HG02970 (cell line): ENCODE data around the gene IGFBP6.

Experiments used
- ATAC-seq: cut with Tn5 transposase; IDR thresholded peaks from one replicate; pipeline ENCODE4 v1.9.1; 2021; ENCODE audit warnings: mild to moderate bottlenecking, moderate library complexity, moderate number of reproducible peaks; ENCODE audit not compliant: unreplicated experiment, low FRiP score

The IGFBP6 gene

DNA sequence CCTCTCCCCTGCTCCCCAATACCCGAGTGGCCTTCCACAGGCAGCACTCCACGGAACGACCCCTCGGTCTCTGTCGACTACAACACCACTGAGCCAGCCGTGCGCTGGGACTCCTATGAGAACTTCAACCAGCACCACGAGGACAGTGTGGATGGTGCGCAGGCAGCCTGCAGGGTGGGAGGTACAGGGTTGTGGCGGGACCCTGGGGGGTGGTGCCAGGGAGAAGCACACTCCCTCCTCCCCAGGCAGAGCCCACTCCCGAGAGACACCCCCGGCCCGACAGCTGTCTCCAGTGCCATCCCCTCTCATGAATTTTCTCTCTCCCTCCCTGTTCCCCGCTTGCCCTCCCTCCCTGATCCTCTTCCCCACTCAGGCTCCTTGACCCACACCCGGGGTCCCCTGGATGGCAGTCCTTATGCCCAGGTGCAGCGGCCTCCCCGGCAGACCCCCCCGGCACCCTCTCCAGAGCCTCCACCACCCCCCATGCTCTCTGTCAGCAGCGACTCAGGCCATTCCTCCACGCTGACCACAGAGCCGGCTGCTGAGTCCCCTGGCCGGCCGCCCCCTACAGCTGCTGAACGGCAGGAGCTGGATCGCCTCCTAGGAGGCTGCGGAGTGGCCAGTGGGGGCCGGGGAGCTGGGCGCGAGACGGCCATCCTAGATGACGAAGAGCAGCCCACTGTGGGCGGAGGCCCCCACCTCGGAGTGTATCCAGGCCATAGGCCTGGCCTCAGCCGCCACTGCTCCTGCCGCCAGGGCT, 38.6 kb upstream of the IGFBP6 start:
- ATAC-seq, result no peak

DNA sequence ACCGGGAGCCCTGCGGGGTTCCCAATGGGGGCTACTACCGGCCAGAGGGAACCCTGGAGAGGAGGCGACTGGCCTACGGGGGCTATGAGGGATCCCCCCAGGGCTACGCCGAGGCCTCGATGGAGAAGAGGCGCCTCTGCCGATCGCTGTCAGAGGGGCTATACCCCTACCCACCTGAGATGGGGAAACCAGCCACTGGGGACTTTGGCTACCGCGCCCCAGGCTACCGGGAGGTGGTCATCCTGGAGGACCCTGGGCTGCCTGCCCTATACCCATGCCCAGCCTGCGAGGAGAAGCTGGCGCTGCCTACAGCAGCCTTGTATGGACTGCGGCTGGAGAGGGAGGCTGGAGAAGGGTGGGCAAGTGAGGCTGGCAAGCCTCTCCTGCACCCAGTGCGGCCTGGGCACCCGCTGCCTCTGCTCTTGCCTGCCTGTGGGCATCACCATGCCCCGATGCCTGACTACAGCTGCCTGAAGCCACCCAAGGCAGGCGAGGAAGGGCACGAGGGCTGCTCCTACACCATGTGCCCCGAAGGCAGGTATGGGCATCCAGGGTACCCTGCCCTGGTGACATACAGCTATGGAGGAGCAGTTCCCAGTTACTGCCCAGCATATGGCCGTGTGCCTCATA, 37.9 kb upstream of the IGFBP6 start:
- no peak for ATAC-seq

DNA sequence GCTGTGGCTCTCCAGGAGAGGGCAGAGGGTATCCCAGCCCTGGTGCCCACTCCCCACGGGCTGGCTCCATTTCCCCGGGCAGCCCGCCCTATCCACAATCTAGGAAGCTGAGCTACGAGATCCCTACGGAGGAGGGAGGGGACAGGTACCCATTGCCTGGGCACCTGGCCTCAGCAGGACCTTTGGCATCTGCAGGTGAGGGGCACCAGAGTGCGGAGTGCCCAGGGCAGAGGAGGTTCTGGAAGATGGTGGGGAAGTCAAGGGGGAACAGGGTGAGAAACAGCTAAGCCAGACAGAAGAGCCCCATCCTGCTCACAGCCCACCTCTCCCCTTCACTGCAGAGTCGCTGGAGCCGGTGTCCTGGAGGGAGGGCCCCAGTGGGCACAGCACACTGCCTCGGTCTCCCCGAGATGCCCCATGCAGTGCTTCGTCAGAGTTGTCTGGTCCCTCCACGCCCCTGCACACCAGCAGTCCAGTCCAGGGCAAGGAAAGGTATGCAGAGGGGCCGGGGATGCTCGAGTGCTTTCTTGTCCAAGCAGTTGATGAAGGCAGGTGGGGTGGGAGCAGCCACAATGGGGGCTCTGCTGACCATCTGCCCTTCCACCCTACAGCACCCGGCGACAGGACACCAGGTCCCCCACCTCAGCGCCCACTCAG, 37.3 kb upstream of the IGFBP6 start:
- no peak for ATAC-seq

DNA sequence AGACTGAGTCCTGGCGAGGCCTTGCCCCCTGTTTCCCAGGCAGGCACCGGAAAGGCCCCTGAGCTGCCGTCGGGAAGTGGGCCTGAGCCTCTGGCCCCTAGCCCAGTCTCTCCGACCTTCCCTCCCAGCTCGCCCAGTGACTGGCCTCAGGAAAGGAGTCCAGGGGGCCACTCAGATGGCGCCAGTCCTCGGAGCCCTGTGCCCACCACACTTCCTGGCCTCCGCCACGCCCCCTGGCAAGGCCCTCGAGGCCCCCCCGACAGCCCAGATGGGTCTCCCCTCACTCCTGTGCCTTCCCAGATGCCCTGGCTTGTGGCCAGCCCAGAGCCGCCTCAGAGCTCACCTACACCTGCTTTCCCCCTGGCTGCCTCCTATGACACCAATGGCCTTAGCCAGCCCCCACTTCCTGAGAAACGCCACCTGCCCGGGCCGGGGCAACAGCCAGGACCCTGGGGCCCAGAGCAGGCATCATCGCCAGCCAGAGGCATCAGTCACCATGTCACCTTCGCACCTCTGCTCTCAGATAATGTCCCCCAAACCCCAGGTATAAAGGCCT, 36.7 kb upstream of the IGFBP6 start:
- no peak for ATAC-seq

DNA sequence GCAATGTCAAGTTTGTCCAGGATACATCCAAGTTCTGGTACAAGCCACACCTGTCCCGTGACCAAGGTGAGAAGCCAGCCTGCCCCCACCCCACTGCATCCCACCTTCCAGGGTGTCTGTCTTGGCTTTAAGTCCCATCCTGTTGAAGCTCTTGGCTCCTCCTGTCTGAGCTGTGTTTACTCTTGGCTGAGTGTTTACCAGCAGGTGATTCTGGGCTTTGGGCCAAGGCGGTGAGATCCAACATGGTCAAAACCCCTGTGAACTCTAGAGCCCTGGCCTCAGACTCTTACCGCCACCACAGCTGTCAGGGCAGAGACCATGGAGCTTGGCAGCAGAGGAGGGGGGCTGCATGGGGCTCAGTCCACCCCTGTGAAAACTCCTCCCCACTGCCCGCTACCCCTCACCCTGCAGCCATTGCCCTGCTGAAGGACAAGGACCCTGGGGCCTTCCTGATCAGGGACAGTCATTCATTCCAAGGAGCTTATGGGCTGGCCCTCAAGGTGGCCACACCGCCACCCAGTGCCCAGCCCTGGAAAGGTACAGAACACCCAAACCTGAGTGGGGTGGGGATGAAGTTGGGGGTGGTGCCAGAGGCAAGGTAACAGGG, 36.0 kb upstream of the IGFBP6 start:
- ATAC-seq, result no peak

DNA sequence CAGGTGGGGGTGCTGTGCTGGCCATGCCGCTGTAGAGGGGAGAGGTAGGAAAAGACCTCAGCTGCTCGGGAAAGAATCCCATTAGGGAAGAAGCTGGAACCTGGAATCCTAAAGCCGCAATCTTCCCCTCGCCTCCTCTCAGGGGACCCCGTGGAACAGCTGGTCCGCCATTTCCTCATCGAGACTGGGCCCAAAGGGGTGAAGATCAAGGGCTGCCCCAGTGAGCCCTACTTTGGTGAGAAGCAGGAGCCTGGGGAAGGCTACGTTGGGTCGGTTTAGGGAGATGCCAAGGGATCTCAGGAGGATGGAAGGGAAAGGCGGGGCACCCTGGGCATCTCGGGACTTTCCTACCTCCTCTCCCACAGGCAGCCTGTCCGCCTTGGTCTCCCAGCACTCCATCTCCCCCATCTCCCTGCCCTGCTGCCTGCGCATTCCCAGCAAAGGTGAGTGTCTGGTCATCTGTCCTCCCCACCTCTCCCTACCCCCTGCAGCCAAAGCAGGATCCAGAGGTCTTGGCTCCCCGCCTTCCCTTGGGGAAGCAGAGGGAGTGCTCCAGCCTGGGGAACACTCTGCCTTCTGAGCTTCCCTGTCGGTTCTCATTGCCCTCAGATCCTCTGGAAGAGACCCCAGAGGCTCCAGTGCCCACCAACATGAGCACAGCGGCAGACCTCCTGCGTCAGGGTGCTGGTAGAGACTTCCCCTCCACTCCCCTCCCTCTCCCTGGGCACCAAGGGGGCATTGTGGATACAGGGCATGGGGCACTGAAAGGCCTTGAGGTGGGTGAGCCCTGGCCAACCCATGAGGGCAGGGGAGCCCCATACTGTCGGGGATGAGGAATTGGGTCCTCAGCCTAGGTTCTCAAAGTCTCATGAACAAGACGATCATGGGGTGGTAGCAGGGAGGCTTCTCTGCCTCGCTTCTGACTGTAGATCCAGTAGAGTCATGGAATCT, 35.2 kb upstream of the IGFBP6 start:
- ATAC-seq, result no peak

DNA sequence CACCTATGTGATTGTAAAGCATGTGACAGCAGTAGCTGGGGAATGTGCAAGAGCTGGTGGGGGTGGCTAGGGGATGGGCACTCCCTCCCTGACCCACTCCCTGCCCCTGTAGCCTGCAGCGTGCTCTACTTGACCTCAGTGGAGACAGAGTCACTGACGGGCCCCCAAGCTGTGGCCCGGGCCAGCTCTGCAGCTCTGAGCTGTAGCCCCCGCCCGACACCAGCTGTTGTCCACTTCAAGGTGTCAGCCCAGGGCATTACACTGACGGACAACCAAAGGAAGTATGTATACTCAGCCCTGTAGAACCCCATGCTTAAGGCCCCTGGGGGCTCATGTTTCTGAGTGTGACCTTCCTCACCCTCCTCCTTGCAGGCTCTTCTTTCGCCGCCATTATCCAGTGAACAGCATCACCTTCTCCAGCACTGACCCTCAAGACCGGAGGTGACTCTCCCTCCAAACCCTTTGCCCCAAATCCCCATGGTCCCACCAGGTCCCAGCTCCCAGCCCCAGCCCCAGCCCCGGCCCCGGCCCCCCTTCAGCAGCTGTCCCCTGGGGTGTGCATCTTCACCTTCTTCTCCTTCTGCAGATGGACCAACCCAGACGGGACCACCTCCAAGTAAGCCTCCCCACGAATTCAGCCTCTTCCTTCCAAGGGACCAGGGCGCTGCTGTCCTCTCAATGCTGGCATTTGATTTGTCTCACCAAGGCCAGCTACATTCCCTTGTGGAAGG, 34.3 kb upstream of the IGFBP6 start:
- no peak for ATAC-seq

DNA sequence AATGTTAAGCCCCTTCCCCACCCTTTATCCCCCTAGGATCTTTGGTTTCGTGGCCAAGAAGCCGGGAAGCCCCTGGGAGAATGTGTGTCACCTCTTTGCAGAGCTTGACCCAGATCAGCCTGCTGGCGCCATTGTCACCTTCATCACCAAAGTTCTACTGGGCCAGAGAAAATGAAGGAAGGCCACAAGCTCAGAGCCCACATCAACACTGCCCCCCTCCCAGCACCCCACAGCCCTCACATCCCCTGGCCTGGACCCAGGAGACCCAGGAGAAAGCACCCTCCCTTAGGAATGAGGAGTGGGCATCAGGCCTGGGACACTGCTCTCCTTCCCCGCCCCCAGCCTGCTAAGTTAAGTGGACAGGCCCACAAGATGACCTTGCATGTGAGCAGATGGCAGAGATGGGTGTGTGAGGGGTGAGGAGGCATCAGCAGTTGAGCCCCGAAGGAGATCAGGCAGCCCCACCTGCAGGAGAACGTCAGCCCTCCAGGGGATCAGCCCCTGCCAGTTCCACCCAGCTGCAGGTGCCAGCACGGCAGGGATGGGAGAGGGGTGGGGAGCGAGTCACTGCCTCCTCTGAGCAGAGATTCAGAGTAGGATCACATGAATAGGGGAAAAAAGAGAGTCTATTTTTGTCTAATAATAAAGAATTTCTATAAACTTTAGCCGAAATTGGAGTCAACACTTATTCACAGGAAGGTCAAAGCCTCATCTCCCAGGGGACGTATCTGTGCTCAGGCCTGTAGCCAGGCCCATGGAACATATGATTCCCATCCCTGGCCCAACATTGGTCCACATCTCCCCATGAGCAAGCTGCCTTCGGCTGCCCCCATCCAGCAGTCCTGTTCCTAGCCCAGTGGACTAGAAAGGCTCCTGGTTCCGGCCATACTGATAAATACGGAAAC, 33.5 kb upstream of the IGFBP6 start:
- ATAC-seq, result no peak

DNA sequence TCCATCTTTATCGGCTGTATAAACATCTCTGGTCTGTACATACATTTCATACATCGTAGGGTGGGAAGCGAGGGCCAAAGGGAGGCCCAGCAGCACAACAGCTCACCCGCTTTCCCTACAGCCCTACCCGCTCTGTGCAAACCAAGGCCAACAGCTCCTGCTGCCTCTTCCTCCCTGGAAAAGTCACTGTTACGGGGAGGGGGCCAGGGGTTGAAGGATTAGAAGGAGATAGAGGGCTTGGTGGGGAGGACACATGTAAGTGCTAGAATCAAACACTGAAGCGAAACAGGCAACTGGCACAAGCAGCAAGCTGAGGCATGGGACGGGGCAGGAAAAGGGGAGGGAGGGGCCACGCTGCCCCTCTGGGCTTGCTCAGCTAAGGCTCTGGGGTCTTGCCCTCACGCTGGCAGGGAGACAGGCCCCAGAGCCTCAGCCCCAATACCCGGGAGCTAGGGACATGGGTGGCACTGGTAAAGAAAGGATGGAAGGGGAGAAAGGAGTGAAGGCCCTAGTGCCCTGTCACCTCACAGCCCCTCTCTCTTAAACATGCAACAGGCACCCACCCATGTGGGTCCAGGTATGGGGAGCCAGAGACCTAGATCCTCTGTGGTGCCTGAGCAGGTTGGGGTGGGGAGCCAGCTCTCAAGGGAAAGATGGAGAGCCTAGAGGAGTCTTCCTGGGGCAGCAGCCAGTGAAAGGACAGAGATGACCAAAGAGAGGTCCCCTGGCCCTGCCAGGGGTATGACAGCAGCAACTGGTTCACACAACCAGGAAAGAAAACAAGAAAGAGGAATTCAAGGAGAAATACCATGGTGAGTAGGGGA, 32.6 kb upstream of the IGFBP6 start:
- ATAC-seq, result no peak

DNA sequence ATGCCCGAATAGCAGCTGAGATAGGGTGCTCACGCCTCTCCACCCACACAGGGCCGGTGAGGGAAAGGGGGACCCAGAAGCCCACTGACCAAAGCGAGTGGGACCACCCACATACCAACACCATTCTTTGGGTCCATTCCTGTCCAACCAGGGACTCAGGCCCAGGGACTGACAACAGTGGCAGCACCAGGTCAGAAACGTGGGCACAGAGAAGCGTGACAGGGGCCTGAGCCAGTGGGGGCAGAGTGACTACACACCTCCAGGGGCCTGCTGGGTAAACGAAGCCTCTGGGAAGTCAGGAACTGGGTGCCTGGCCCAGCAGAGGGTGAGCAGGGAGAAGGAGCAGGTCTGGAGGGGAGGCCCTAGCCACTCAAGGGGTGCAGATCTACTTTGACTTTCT, 32.0 kb upstream of the IGFBP6 start:
- no peak for ATAC-seq

DNA sequence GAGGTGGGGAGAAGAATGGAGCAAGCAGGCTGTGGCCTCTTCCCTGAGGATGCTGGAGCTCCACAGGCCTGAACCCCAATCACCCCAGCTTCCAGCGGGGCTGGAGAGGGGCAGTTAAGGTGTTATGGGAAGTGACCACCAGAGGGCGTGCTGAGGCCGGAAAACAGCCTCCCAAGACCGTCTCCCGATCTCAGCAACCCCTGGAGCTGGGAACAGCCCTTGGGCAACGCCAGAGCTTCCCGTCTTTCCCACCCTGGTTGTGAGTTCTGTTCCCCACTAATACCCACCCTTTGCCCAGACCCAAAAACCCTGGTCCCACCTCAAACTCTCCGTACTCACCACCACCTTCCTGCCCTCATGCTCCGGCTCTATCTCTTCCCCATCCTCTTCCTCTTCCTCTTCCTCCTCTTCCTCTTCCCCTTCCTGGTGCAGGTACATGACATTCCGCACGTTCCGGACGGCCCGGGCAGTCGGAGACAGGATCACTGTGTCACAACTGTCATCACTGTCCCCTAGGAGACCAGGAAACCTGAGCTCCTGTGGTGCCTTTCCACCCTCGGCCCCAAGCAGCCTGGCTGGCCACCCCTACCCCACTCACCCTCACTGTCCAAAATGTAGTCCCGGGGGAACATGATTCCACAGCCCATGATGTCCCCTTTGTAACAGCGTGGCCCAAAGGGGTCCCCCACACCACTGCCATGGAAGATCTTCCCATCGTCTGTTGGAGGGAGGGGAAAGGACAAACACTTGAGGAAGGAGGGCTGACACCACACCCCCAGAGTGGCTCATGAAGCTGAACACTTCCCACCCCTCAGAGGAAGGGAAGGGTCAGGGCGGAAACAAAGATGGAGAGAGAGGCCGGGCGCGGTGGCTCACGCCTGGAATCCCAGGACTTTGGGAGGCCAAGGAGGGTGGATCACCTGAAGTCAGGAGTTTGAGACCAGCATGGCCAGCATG, 31.2 kb upstream of the IGFBP6 start:
- no peak for ATAC-seq

DNA sequence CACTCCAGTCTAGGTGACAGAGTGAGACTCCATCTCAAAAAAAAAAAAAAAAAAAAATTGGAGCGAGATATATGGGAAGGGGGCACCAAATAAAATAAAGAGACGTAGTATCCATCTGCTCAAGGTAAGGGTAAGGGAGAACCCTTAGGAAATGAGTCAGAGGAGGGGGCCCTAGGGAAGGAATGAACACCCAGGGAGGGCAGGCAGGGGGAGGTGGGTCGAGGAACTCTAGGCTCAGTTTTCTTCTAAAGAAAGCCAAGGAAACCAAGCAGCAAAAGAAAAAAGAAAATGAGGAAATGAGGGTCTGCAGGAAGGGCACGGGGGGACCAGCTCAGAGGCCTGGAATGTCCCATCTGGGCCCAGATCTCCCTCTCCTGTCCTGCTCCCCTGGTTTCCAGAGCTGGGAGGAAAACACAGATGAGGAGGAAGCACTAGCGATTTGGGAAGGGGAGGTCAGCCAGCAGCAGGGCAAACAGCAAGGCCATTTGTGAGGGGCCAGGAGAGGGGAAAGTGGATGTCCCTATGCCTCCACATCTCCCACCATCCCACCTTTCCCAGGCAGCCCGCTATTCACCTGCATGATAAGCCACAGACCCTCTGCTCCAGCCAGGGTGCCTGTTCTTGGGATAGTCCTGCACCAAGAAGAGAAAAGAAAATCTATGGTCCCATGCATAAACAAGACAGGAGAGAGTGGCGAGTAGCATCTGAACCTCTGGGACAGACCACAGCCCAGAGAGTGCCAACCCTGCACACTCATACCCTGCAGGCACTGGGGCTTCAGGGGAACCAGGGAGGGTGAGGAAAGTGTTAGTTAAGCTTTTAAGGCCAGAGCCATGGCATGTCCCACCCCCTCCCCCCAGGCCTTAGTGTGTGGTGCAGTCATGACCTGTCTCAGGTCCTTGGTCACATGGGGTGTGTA, 30.1 kb upstream of the IGFBP6 start:
- no peak for ATAC-seq

DNA sequence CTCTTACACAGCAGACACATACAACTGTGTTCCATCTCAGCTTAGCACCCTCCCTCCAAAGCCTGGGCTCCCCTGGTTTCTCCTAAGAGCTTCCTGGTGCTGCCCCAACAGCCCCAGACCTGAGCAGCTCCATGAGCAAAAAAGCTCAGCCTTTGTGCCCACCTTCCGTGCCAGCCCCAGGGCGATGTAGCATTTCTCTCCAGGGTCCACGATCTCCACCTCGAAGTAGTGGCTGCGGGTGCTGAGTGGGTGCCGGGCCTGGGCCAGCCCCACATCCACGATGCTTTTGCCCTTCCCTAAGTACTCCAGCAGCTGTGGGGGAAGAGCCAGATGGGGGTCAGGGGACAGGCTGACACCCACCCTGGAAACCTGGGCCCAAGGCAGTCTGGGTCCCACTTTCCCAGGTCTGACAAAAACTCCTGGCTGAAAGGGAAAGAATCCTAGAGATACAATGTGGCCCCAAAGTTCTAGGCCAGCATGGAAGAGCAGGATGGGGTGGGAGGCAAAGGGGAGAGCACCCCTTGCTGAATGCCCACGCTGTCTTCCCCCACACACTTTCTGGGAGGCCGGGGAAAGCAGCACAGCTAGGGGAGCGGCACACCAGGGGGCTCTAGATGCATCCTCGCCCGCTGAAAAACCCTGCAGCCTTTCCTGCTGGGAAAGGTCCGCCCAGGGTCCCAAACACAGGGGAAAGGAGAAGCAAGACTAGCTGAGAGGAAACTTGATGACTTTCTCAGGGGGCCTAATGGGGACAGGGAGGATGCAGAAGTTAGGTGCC, 29.3 kb upstream of the IGFBP6 start:
- ATAC-seq, result no peak

DNA sequence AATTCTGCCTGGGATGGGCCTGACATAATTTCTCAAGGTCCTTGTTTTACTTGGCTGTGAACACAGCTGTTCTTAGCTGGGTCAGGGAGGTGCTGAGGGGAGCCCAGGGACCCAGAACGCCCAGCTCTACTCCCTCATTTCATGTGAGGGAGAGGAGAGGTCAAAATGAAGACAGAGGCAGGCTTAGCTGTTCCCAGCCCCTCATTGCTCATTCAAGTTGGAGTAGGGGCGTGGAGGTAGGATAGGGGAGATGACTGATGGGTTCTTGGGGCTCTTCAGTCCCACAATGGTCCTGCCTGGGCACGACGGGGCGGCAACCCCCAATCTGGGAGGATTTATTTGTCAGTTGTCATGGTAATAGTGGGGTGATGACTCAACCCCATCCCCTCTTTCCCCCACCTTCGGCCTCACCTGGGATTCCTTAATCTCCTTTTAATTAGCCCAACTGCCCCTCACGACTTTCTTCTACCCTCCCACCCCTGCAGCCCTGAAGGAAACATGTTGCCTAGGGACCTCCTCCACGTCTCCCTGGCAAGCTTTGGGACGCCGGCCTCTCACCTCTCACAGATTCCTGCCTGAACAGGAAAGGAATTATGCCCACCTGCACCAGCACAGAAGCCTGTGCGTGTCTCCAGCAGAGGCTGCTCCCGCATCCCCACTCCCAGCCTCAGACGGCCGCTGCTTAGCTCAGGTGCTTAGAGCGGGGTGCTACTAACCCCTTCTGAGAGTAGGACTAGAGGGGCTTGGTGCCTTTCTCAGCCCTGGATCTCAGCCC, 28.5 kb upstream of the IGFBP6 start:
- ATAC-seq, result no peak
